Naive B cell (primary cell): Measurements from ENCODE around the gene ZNF789. TPM values are rescaled to one million over a fixed set of nuclear protein-coding genes. Genes with fewer than 3 reads are reported as not detected.

Experiments used
- ATAC-seq, 2 donors: fragments of 150-1000 bp; cut with Tn5 transposase; 2 replicates each; pipeline ENCODE4 v1.10.0; 2021; ENCODE audit warnings: low read depth in 2 of 2, mild to moderate bottlenecking in 2 of 2, moderate library complexity in 2 of 2
- DNase-seq: peaks from one replicate; pipeline ENCODE4 v3.0.0; 2022
- H3K27ac Mint-ChIP-seq, 6 donors: one replicate each; pipeline ENCODE4 v1.8.0; 2020 to 2022; ENCODE audit warnings: mild to moderate bottlenecking in 6 of 6, mixed read lengths in 6 of 6, moderate library complexity in 5 of 6, inconsistent platforms in 2 of 6
- H3K27me3 Mint-ChIP-seq, 3 donors: one replicate each; pipeline ENCODE4 v1.8.0; 2021 to 2022; ENCODE audit warnings: mixed read lengths in 3 of 3, mild to moderate bottlenecking in 1 of 3
- H3K36me3 Mint-ChIP-seq, 2 donors: one replicate each; pipeline ENCODE4 v1.8.0; 2020 to 2022; ENCODE audit warnings: mixed read lengths in 2 of 2, inconsistent platforms in 1 of 2, mild to moderate bottlenecking in 1 of 2
- H3K4me1 Mint-ChIP-seq, 3 donors: one replicate each; pipeline ENCODE4 v1.8.0; 2020 to 2022; ENCODE audit warnings: mixed read lengths in 3 of 3, inconsistent platforms in 1 of 3, mild to moderate bottlenecking in 1 of 3, moderate library complexity in 1 of 3
- H3K4me3 Mint-ChIP-seq, 8 donors: one replicate each; pipeline ENCODE4 v1.8.0; 2020 to 2022; ENCODE audit warnings: mild to moderate bottlenecking in 8 of 8, mixed read lengths in 8 of 8, moderate library complexity in 8 of 8, inconsistent platforms in 2 of 8
- H3K9me3 Mint-ChIP-seq, 7 donors: one replicate each; pipeline ENCODE4 v1.8.0; 2020 to 2022; ENCODE audit warnings: mixed read lengths in 7 of 7, mild to moderate bottlenecking in 5 of 7, inconsistent platforms in 2 of 7, moderate library complexity in 1 of 7
- polyA plus RNA-seq, 6 donors: library from polyadenylated mRNA; unstranded; fragments of 300-500 nt; fragmentation: Illumina TruSeq; gene quantifications; one replicate each; pipeline ENCODE4 v1.2.3, GENCODE V29; 2021; ENCODE audit warnings: low read depth in 6 of 6

The ZNF789 gene
- polyA plus RNA-seq, 6 donors from 2014 or later: 6.3 to 9.4 (median 7.0) TPM

GRCh38 chr7:99448855-99449254, 23.8 kb upstream of the ZNF789 start:
- Mint-ChIP-seq H3K4me1 (peaks cover 7 to 13% (median 9%) of the 10 kb centered on the region in 3 donors), H3K9me3 (no peaks in the 10 kb centered on the region), H3K36me3 (peaks cover 3 to 5% of the 10 kb centered on the region in 2 donors), H3K27ac (no peak overlapping the region), H3K27me3 (no peaks in the 10 kb centered on the region), H3K4me3 (no peak overlapping the region)
- no peak for DNase-seq
- no peak for ATAC-seq

GRCh38 chr7:99449326-99449725, 23.4 kb upstream of the ZNF789 start:
- H3K27ac Mint-ChIP-seq: peak overlapping the region in 1 of 6 donors; percentile 61
- H3K36me3 Mint-ChIP-seq: peaks cover 5 to 8% of the 10 kb centered on the region in 2 donors
- no peak for ATAC-seq
- peaks cover 6 to 9% (median 8%) of the 10 kb centered on the region in 3 donors for H3K4me1 Mint-ChIP-seq
- no peaks in the 10 kb centered on the region for H3K9me3 Mint-ChIP-seq
- no peak overlapping the region for H3K4me3 Mint-ChIP-seq
- no peak for DNase-seq
- no peaks in the 10 kb centered on the region for H3K27me3 Mint-ChIP-seq

- no peaks in the 10 kb centered on the region for H3K27me3 Mint-ChIP-seq
- ATAC-seq (no peak), DNase-seq (no peak)
- H3K4me1 Mint-ChIP-seq: peaks cover 0 to 4% (median 2%) of the 10 kb centered on the region in 3 donors
- peaks cover 5 to 8% of the 10 kb centered on the region in 2 donors for H3K36me3 Mint-ChIP-seq
- no peak overlapping the region for H3K4me3 Mint-ChIP-seq
- no peaks in the 10 kb centered on the region for H3K9me3 Mint-ChIP-seq
- H3K27ac Mint-ChIP-seq: peak overlapping the region in 1 of 6 donors; percentile 49
Measured at GRCh38 chr7:99451936-99452335, 20.8 kb upstream of the ZNF789 start.

- Mint-ChIP-seq H3K4me3 (no peak overlapping the region), H3K27me3 (no peaks in the 10 kb centered on the region), H3K27ac (no peak overlapping the region), H3K4me1 (peaks cover 0 to 4% (median 2%) of the 10 kb centered on the region in 3 donors), H3K36me3 (peaks cover 5 to 8% of the 10 kb centered on the region in 2 donors), H3K9me3 (no peaks in the 10 kb centered on the region)
- ATAC-seq: no peak
- no peak for DNase-seq
Measured at GRCh38 chr7:99452541-99452940, 20.1 kb upstream of the ZNF789 start.

- Mint-ChIP-seq H3K4me3 (no peak overlapping the region), H3K4me1 (peaks cover 0 to 4% (median 2%) of the 10 kb centered on the region in 3 donors), H3K27ac (no peak overlapping the region), H3K36me3 (peaks cover 5 to 8% of the 10 kb centered on the region in 2 donors), H3K9me3 (no peaks in the 10 kb centered on the region), H3K27me3 (no peaks in the 10 kb centered on the region)
- no peak for ATAC-seq
- DNase-seq: no peak
Measured at GRCh38 chr7:99453105-99453504, 19.6 kb upstream of the ZNF789 start.

GRCh38 chr7:99455874-99456273, 16.8 kb upstream of the ZNF789 start:
- Mint-ChIP-seq H3K36me3 (peaks cover 5 to 8% of the 10 kb centered on the region in 2 donors), H3K4me3 (no peak overlapping the region), H3K9me3 (no peaks in the 10 kb centered on the region), H3K4me1 (peaks cover 8 to 17% (median 11%) of the 10 kb centered on the region in 3 donors), H3K27ac (peak overlapping the region in 1 of 6 donors; percentile 14), H3K27me3 (no peaks in the 10 kb centered on the region)
- DNase-seq (no peak), ATAC-seq (no peak)

- H3K27me3 Mint-ChIP-seq: no peaks in the 10 kb centered on the region
- H3K9me3 Mint-ChIP-seq: no peaks in the 10 kb centered on the region
- H3K36me3 Mint-ChIP-seq: peaks cover 5 to 8% of the 10 kb centered on the region in 2 donors
- DNase-seq: no peak
- ATAC-seq: no peak
- peaks cover 11 to 17% (median 11%) of the 10 kb centered on the region in 3 donors for H3K4me1 Mint-ChIP-seq
- peak overlapping the region in 1 of 6 donors; percentile 11 for H3K27ac Mint-ChIP-seq
- no peak overlapping the region for H3K4me3 Mint-ChIP-seq
Measured at GRCh38 chr7:99456288-99456687, 16.4 kb upstream of the ZNF789 start.

GRCh38 chr7:99457050-99457649, 15.5 kb upstream of the ZNF789 start:
- no peaks in the 10 kb centered on the region for H3K9me3 Mint-ChIP-seq
- peaks cover 5 to 8% of the 10 kb centered on the region in 2 donors for H3K36me3 Mint-ChIP-seq
- no peaks in the 10 kb centered on the region for H3K27me3 Mint-ChIP-seq
- ATAC-seq: no peak
- DNase-seq: no peak
- H3K4me3 Mint-ChIP-seq: peak overlapping the region in 1 of 8 donors; percentile 15
- H3K27ac Mint-ChIP-seq: peak overlapping the region in 1 of 6 donors; percentile 87
- H3K4me1 Mint-ChIP-seq: peaks cover 10 to 19% (median 11%) of the 10 kb centered on the region in 3 donors

GRCh38 chr7:99457650-99458493, 14.8 kb upstream of the ZNF789 start:
- H3K27ac Mint-ChIP-seq: no peak overlapping the region
- no peaks in the 10 kb centered on the region for H3K9me3 Mint-ChIP-seq
- peaks cover 11 to 26% (median 16%) of the 10 kb centered on the region in 3 donors for H3K4me1 Mint-ChIP-seq
- DNase-seq (no peak), ATAC-seq (no peak)
- no peaks in the 10 kb centered on the region for H3K27me3 Mint-ChIP-seq
- no peak overlapping the region for H3K4me3 Mint-ChIP-seq
- H3K36me3 Mint-ChIP-seq: peaks cover 5 to 8% of the 10 kb centered on the region in 2 donors

- peak overlapping the region in 1 of 6 donors; percentile 47 for H3K27ac Mint-ChIP-seq
- DNase-seq (no peak), ATAC-seq (peak in 1 of 2 donors; percentile 35)
- H3K27me3 Mint-ChIP-seq: no peaks in the 10 kb centered on the region
- H3K4me1 Mint-ChIP-seq: peaks cover 16 to 32% (median 23%) of the 10 kb centered on the region in 3 donors
- H3K4me3 Mint-ChIP-seq: peak overlapping the region in 1 of 8 donors; percentile 23
- H3K36me3 Mint-ChIP-seq: peaks cover under 1 to 4% of the 10 kb centered on the region in 2 donors
- H3K9me3 Mint-ChIP-seq: no peaks in the 10 kb centered on the region
Measured at GRCh38 chr7:99459087-99459486, 13.6 kb upstream of the ZNF789 start.

GRCh38 chr7:99460651-99461050, 12.0 kb upstream of the ZNF789 start:
- H3K27me3 Mint-ChIP-seq: no peaks in the 10 kb centered on the region
- peaks cover 21 to 46% (median 37%) of the 10 kb centered on the region in 3 donors for H3K4me1 Mint-ChIP-seq
- ATAC-seq (no peak), DNase-seq (no peak)
- H3K4me3 Mint-ChIP-seq: peak overlapping the region in 1 of 8 donors; percentile 63
- peak overlapping the region in 3 of 6 donors; percentile 32 to 93 (median 64) for H3K27ac Mint-ChIP-seq
- peaks cover 0 to 4% of the 10 kb centered on the region in 2 donors for H3K36me3 Mint-ChIP-seq
- no peaks in the 10 kb centered on the region for H3K9me3 Mint-ChIP-seq

GRCh38 chr7:99461221-99461620, 11.5 kb upstream of the ZNF789 start:
- Mint-ChIP-seq H3K9me3 (no peaks in the 10 kb centered on the region), H3K36me3 (peaks cover 4 to 6% of the 10 kb centered on the region in 2 donors), H3K27me3 (no peaks in the 10 kb centered on the region), H3K27ac (peak overlapping the region in 1 of 6 donors; percentile 16), H3K4me3 (no peak overlapping the region), H3K4me1 (peaks cover 26 to 52% (median 41%) of the 10 kb centered on the region in 3 donors)
- ATAC-seq (no peak), DNase-seq (no peak)

- H3K27ac Mint-ChIP-seq: peak overlapping the region in 5 of 6 donors; percentile 95 to 98 (median 96)
- H3K9me3 Mint-ChIP-seq: no peaks in the 10 kb centered on the region
- ATAC-seq: no peak
- no peak for DNase-seq
- no peaks in the 10 kb centered on the region for H3K27me3 Mint-ChIP-seq
- H3K36me3 Mint-ChIP-seq: peaks cover 4 to 6% of the 10 kb centered on the region in 2 donors
- H3K4me3 Mint-ChIP-seq: peak overlapping the region; percentile 93 to 98 (median 97)
- peaks cover 24 to 44% (median 41%) of the 10 kb centered on the region in 3 donors for H3K4me1 Mint-ChIP-seq
Measured at GRCh38 chr7:99465421-99465768, 7.3 kb upstream of the ZNF789 start.
